B cell (primary cell): ENCODE data around the gene MEIOB. TPM values are rescaled to one million over a fixed set of nuclear protein-coding genes. Genes with fewer than 3 reads are reported as not detected.

Experiments
- ATAC-seq: fragments of 200-7000 bp; cut with Tn5 transposase; one replicate; pipeline ENCODE4 v1.10.0; 2021; ENCODE audit warnings: low read depth, mild to moderate bottlenecking, moderate number of reproducible peaks, moderate library complexity
- CTCF ChIA-PET: fragments of 350-600 bp; sonication (Branson Sonifier 250); formaldehyde crosslinking; loops from one replicate; lab custom pipeline; 2021; ENCODE audit warnings: antibody characterized with exemption, inconsistent platforms; lab: Charles Lee
- POLR2A ChIA-PET: fragments of 350-600 bp; sonication (Branson Sonifier 250); formaldehyde crosslinking; loops from one replicate; lab custom pipeline; 2021; ENCODE audit warnings: antibody characterized with exemption; lab: Charles Lee
- DNase-seq: peaks from one replicate; pipeline ENCODE4 v3.0.0; 2013
- H2AFZ ChIP-seq: 2 replicates; pipeline ENCODE4 v1.6.1; 2012; ENCODE audit warnings: mild to moderate bottlenecking, low read depth, low read length; ENCODE audit not compliant: insufficient read depth, poor library complexity, severe bottlenecking
- H3K27ac ChIP-seq, 2 donors: 1 replicate in 1 of 2; 2 replicates in 1 of 2; pipeline ENCODE4 v1.5.1; 2012 to 2013; ENCODE audit warnings: low read length in 2 of 2, mild to moderate bottlenecking in 2 of 2, moderate library complexity in 1 of 2
- H3K27me3 ChIP-seq, 4 experiments: fragments of 200-600 bp in 1 of 4; sonication (generic) in 1 of 4; replicated peaks in 1 of 4; 1 replicate in 2 of 4; 2 replicates in 2 of 4; pipeline versions ENCODE4 v1.6.1 to v1.7.0; 2013 to 2016; ENCODE audit warnings: low read length in 3 of 4, mild to moderate bottlenecking in 2 of 4, mixed read lengths in 1 of 4, moderate library complexity in 1 of 4; ENCODE audit not compliant: insufficient read depth in 4 of 4, control insufficient read depth in 3 of 4; ENCODE audit errors: control extremely low read depth in 1 of 4
- H3K36me3 ChIP-seq, 2 experiments: replicated peaks in 1 of 2; 1 replicate in 1 of 2; 2 replicates in 1 of 2; pipeline versions ENCODE4 v1.6.1 to v1.7.1; 2013; ENCODE audit warnings: low read length in 1 of 2; ENCODE audit not compliant: insufficient read depth in 2 of 2, control insufficient read depth in 1 of 2; ENCODE audit errors: control extremely low read depth in 1 of 2, extremely low read depth in 1 of 2
- H3K4me1 ChIP-seq, 2 donors: fragments of 200-600 bp in 1 of 2; sonication (generic) in 1 of 2; 1 replicate in 1 of 2; 2 replicates in 1 of 2; pipeline versions ENCODE4 v1.5.1 to v1.6.1; 2013 to 2017; ENCODE audit warnings: low read length in 2 of 2; ENCODE audit not compliant: control insufficient read depth in 2 of 2, insufficient read depth in 2 of 2
- H3K4me2 ChIP-seq: replicated peaks from 2 replicates; pipeline ENCODE3; 2012; ENCODE audit warnings: mild to moderate bottlenecking, low read depth, low read length; ENCODE audit not compliant: poor library complexity, severe bottlenecking
- H3K4me3 ChIP-seq, 5 experiments: fragments of 200-600 bp in 1 of 5; sonication (generic) in 1 of 5; 1 replicate in 3 of 5; 2 replicates in 2 of 5; pipeline versions ENCODE4 v1.5.1 to v1.7.0; 2011 to 2016; ENCODE audit warnings: low read length in 4 of 5, mild to moderate bottlenecking in 4 of 5, low read depth in 2 of 5, control low read depth in 1 of 5, moderate library complexity in 1 of 5; ENCODE audit not compliant: insufficient read depth in 1 of 5; ENCODE audit errors: control extremely low read depth in 1 of 5, extremely low read depth in 1 of 5
- H3K79me2 ChIP-seq: fragments of 200-600 bp; sonication (generic); one replicate; pipeline ENCODE4 v1.6.0; 2016; ENCODE audit warnings: low read length; ENCODE audit not compliant: control insufficient read depth, insufficient read depth
- H3K9ac ChIP-seq: fragments of 200-600 bp; sonication (generic); 2 replicates; pipeline ENCODE4 v1.6.1; 2017; ENCODE audit warnings: mild to moderate bottlenecking, low read length, moderate library complexity
- H3K9me3 ChIP-seq, 3 donors: one replicate each; pipeline versions ENCODE4 v1.6.1 to v1.7.1; 2013; ENCODE audit warnings: low read length in 2 of 3; ENCODE audit not compliant: control insufficient read depth in 2 of 3, insufficient read depth in 1 of 3; ENCODE audit errors: control extremely low read depth in 1 of 3
- H4K20me1 ChIP-seq: 2 replicates; pipeline ENCODE4 v1.6.0; 2012; ENCODE audit warnings: mild to moderate bottlenecking, low read length; ENCODE audit not compliant: insufficient read depth, control insufficient read depth, poor library complexity, severe bottlenecking
- H3K27ac Mint-ChIP-seq: one replicate; pipeline ENCODE4 v1.8.0; 2021; ENCODE audit warnings: mixed read lengths
- H3K27me3 Mint-ChIP-seq: one replicate; pipeline ENCODE4 v1.8.0; 2021; ENCODE audit warnings: mixed read lengths
- H3K4me1 Mint-ChIP-seq: one replicate; pipeline ENCODE4 v1.8.0; 2021; ENCODE audit warnings: mixed read lengths
- H3K4me3 Mint-ChIP-seq: one replicate; pipeline ENCODE4 v1.8.0; 2021; ENCODE audit warnings: mixed read lengths
- H3K9me3 Mint-ChIP-seq: one replicate; pipeline ENCODE4 v1.8.0; 2022; ENCODE audit warnings: mixed read lengths; ENCODE audit not compliant: insufficient read depth
- CTCF ChIP-seq: fragments of 200-600 bp; IDR thresholded peaks from one replicate; pipeline ENCODE4 v1.8.0; 2022; ENCODE audit warnings: antibody characterized with exemption, mild to moderate bottlenecking
- EZH2 ChIP-seq: IDR thresholded peaks from 2 replicates; pipeline ENCODE4 v1.6.1; 2012; ENCODE audit warnings: borderline replicate concordance, low read depth, mild to moderate bottlenecking, moderate library complexity, low read length; ENCODE audit not compliant: insufficient read depth, poor library complexity, severe bottlenecking
- WGBS: methylation state at CpG from one replicate; pipeline ENCODE4 v1.1.5; 2013; ENCODE audit warnings: missing lambda C conversion rate; ENCODE audit not compliant: insufficient coverage; 5-methylcytosine and 5-hydroxymethylcytosine counted together
- intact Hi-C: fragments of 100-400 bp; cut with micrococcal nuclease; formaldehyde crosslinking; loops from one replicate; pipeline ENCODE4 v1.10.0; 2022
- polyA plus RNA-seq: library from polyadenylated mRNA; depleted of rRNA; stranded (reverse); fragments of >200 nt; gene quantifications from 2 replicates; pipeline ENCODE4 v1.2.3, GENCODE V29; 2012
- total RNA-seq, 2 donors: library from RNA; stranded (reverse); fragments of 120-200 nt in 1 of 2; gene quantifications; 1 replicate in 1 of 2; 2 replicates in 1 of 2; pipeline versions ENCODE4 v1.2.3 to v1.2.4, GENCODE V29; 2013 to 2022

Gene MEIOB
- total and polyA plus RNA-seq, 2 donors (not counting 1 experiment from before 2014, with no cell fraction given): not detected

- no peak for DNase-seq
- TF ChIP-seq CTCF (no peak), EZH2 (no peak)
- POLR2A ChIA-PET: no interaction called here
- no peak overlapping the region for H3K27ac ChIP-seq
- ATAC-seq: no peak
- no peak overlapping the region for H2AFZ ChIP-seq
- H3K4me1 ChIP-seq: peaks cover 0 to 11% of the 10 kb centered on the region in 2 donors
- Mint-ChIP-seq H3K9me3 (no peaks in the 10 kb centered on the region), H3K27ac (no peak overlapping the region), H3K27me3 (no peaks in the 10 kb centered on the region), H3K4me3 (no peak overlapping the region), H3K4me1 (peaks cover 5% of the 10 kb centered on the region)
- 95% methylated on average over 36 of the region's 38 CpGs for WGBS
- peaks cover 57% of the 10 kb centered on the region for H4K20me1 ChIP-seq
- H3K79me2 ChIP-seq: peaks cover 63% of the 10 kb centered on the region
- no peaks in the 10 kb centered on the region for H3K9me3 ChIP-seq
- H3K9ac ChIP-seq: no peak overlapping the region
- no peaks in the 10 kb centered on the region for H3K27me3 ChIP-seq
- no peak overlapping the region for H3K4me3 ChIP-seq
- intact Hi-C loops: no loop called here
- no peak overlapping the region for H3K4me2 ChIP-seq
- H3K36me3 ChIP-seq: peaks cover 0 to 33% of the 10 kb centered on the region in 2 experiments
- CTCF ChIA-PET: no interaction called here
These were observed 83.8 kb downstream of the MEIOB start for GRCh38 chr16:1788095-1788707.

- Mint-ChIP-seq H3K27me3 (no peaks in the 10 kb centered on the region), H3K27ac (no peak overlapping the region), H3K9me3 (no peaks in the 10 kb centered on the region), H3K4me3 (no peak overlapping the region), H3K4me1 (peaks cover 10% of the 10 kb centered on the region)
- POLR2A ChIA-PET: interaction anchor here (0.5 kb wide), 1 partner anchor 15 kb away, joined by 3 read pairs; the partner anchor contains the start of genes EME2 and MRPS34
- Histone ChIP-seq H4K20me1 (peaks cover 57% of the 10 kb centered on the region), H3K4me2 (no peak overlapping the region), H3K4me1 (peaks cover 0 to 12% of the 10 kb centered on the region in 2 donors), H3K4me3 (no peak overlapping the region), H3K27me3 (no peaks in the 10 kb centered on the region), H3K27ac (no peak overlapping the region), H3K36me3 (peaks cover 0 to 33% of the 10 kb centered on the region in 2 experiments), H3K9ac (no peak overlapping the region), H3K9me3 (no peaks in the 10 kb centered on the region), H2AFZ (no peak overlapping the region), H3K79me2 (peaks cover 63% of the 10 kb centered on the region)
- no peak for ATAC-seq
- no peak for DNase-seq
- WGBS: 95% methylated on average over 44 of the region's 44 CpGs
- TF ChIP-seq CTCF: no peak
- no peak for TF ChIP-seq EZH2
- intact Hi-C loops: no loop called here
- CTCF ChIA-PET: no interaction called here
These were observed 84.5 kb downstream of the MEIOB start for GRCh38 chr16:1787322-1788094.
